Measurements from ENCODE around the gene STPG2. TPM values are rescaled to one million over a fixed set of nuclear protein-coding genes. Genes with fewer than 3 reads are reported as not detected.
"Not testable (repeated sequence)": the region's sequence is repeated elsewhere in the genome, so short reads cannot be mapped to it uniquely, and the experiment has no call there.

STPG2 gene
- total RNA-seq, 1 experiment from 2014 or later, result 0.35 TPM

GRCh38 chr4:97645071-97645821 lies 498.0 kb downstream of the STPG2 start:
- H3K9me3 ChIP-seq (ENCODE audit: insufficient read depth, low read depth), result no peaks in the 10 kb centered on the region
- no peaks in the 10 kb centered on the region for H3K4me1 ChIP-seq (replicated peaks; ENCODE audit: insufficient read depth)
- H3K27me3 ChIP-seq (ENCODE audit: insufficient read depth, low read depth), result no peaks in the 10 kb centered on the region
- no peaks in the 10 kb centered on the region for H3K9me2 ChIP-seq (ENCODE audit: insufficient read depth)
- BruUV-seq (replicated peaks), result no TSS peak
- CTCF ChIA-PET, result interaction anchor here (0.7 kb wide), 1 partner anchor 1784 kb away, joined by 3 read pairs; no protein-coding TSS in a partner anchor
- H3K79me2 ChIP-seq (ENCODE audit: low read depth), result no peaks in the 10 kb centered on the region
- no peak overlapping the region for H3K4me3 ChIP-seq
- no peak for TF ChIP-seq EZH2 (IDR thresholded peaks at IDR 0.05; ENCODE audit: low read depth)
- no peak for TF ChIP-seq CTCF (conservative IDR thresholded peaks at IDR 0.05)
- DNase-seq, result no peak
- no peaks in the 10 kb centered on the region for H3F3A ChIP-seq (ENCODE audit: insufficient read depth, low read depth)
- no peaks in the 10 kb centered on the region for H4K20me1 ChIP-seq (ENCODE audit: insufficient read depth)
- no peak overlapping the region for H2AFZ ChIP-seq
- H3K4me2 ChIP-seq, result no peak overlapping the region
- intact Hi-C loops (cut with micrococcal nuclease; ENCODE audit: unreplicated experiment), result no loop called here
- H3K27ac ChIP-seq, result no peak overlapping the region
- H3K36me3 ChIP-seq (ENCODE audit: low read depth), result no peaks in the 10 kb centered on the region
- POLR2A ChIA-PET (ENCODE audit: unreplicated experiment), result no interaction called here

GRCh38 chr4:97643179-97643578 lies 500.1 kb downstream of the STPG2 start:
- CTCF ChIA-PET, result no interaction called here
- DNase-seq, result no peak
- H3K4me1 ChIP-seq (replicated peaks; ENCODE audit: insufficient read depth), result no peaks in the 10 kb centered on the region
- H3K4me3 ChIP-seq, result no peak overlapping the region
- intact Hi-C loops (cut with micrococcal nuclease; ENCODE audit: unreplicated experiment), result no loop called here
- no peaks in the 10 kb centered on the region for H4K20me1 ChIP-seq (ENCODE audit: insufficient read depth)
- no peak overlapping the region for H3K27ac ChIP-seq
- BruUV-seq (replicated peaks), result no TSS peak
- POLR2A ChIA-PET (ENCODE audit: unreplicated experiment), result no interaction called here
- TF ChIP-seq EZH2 (IDR thresholded peaks at IDR 0.05; ENCODE audit: low read depth), result no peak
- no peak for TF ChIP-seq CTCF (conservative IDR thresholded peaks at IDR 0.05)
- no peaks in the 10 kb centered on the region for H3K9me3 ChIP-seq (ENCODE audit: insufficient read depth, low read depth)
- H3K4me2 ChIP-seq, result no peak overlapping the region
- H3K79me2 ChIP-seq (ENCODE audit: low read depth), result no peaks in the 10 kb centered on the region
- H3K36me3 ChIP-seq (ENCODE audit: low read depth), result no peaks in the 10 kb centered on the region
- H3F3A ChIP-seq (ENCODE audit: insufficient read depth, low read depth), result no peaks in the 10 kb centered on the region
- H3K9me2 ChIP-seq (ENCODE audit: insufficient read depth), result no peaks in the 10 kb centered on the region
- H2AFZ ChIP-seq, result no peak overlapping the region
- no peaks in the 10 kb centered on the region for H3K27me3 ChIP-seq (ENCODE audit: insufficient read depth, low read depth)

GRCh38 chr4:97639961-97640360 lies 503.3 kb downstream of the STPG2 start:
- Histone ChIP-seq H4K20me1 (ENCODE audit: insufficient read depth) (no peaks in the 10 kb centered on the region), H2AFZ (no peak overlapping the region), H3K9me3 (ENCODE audit: insufficient read depth, low read depth) (no peaks in the 10 kb centered on the region), H3K79me2 (ENCODE audit: low read depth) (no peaks in the 10 kb centered on the region), H3K4me3 (no peak overlapping the region), H3F3A (ENCODE audit: insufficient read depth, low read depth) (no peaks in the 10 kb centered on the region), H3K4me1 (replicated peaks; ENCODE audit: insufficient read depth) (no peaks in the 10 kb centered on the region), H3K27me3 (ENCODE audit: insufficient read depth, low read depth) (no peaks in the 10 kb centered on the region), H3K4me2 (no peak overlapping the region), H3K36me3 (ENCODE audit: low read depth) (no peaks in the 10 kb centered on the region), H3K27ac (no peak overlapping the region), H3K9me2 (ENCODE audit: insufficient read depth) (no peaks in the 10 kb centered on the region)
- TF ChIP-seq EZH2 (IDR thresholded peaks at IDR 0.05; ENCODE audit: low read depth) (no peak), CTCF (conservative IDR thresholded peaks at IDR 0.05) (no peak)
- intact Hi-C loops (cut with micrococcal nuclease; ENCODE audit: unreplicated experiment), result no loop called here
- BruUV-seq (replicated peaks), result no TSS peak
- no peak for DNase-seq
- CTCF ChIA-PET, result no interaction called here
- POLR2A ChIA-PET (ENCODE audit: unreplicated experiment), result no interaction called here

GRCh38 chr4:97633831-97634230 lies 509.4 kb downstream of the STPG2 start:
- BruUV-seq (replicated peaks); H3K4me1 ChIP-seq (replicated peaks; ENCODE audit: insufficient read depth); CTCF ChIA-PET; H3K79me2 ChIP-seq (ENCODE audit: low read depth); H3F3A ChIP-seq (ENCODE audit: insufficient read depth, low read depth); H3K27me3 ChIP-seq (ENCODE audit: insufficient read depth, low read depth); H3K9me2 ChIP-seq (ENCODE audit: insufficient read depth); intact Hi-C loops (cut with micrococcal nuclease; ENCODE audit: unreplicated experiment); H3K36me3 ChIP-seq (ENCODE audit: low read depth); DNase-seq; H3K27ac ChIP-seq; H2AFZ ChIP-seq; H4K20me1 ChIP-seq (ENCODE audit: insufficient read depth); POLR2A ChIA-PET (ENCODE audit: unreplicated experiment); H3K4me2 ChIP-seq; H3K9me3 ChIP-seq (ENCODE audit: insufficient read depth, low read depth); H3K4me3 ChIP-seq: not testable (repeated sequence)
